KG1 (cell line): Measurements from ENCODE around the gene CAPS2.

Source experiments
- DNase-seq: peaks from one replicate; lab custom pipeline; 2025; lab: John Stamatoyannopoulos, UW

CAPS2 gene

GRCh38 chr12:75305412-75306332 is 24.5 kb downstream of the CAPS2 start:
- DNase-seq: no peak

GRCh38 chr12:75302781-75303180 is 27.3 kb downstream of the CAPS2 start:
- no peak for DNase-seq

DNA sequence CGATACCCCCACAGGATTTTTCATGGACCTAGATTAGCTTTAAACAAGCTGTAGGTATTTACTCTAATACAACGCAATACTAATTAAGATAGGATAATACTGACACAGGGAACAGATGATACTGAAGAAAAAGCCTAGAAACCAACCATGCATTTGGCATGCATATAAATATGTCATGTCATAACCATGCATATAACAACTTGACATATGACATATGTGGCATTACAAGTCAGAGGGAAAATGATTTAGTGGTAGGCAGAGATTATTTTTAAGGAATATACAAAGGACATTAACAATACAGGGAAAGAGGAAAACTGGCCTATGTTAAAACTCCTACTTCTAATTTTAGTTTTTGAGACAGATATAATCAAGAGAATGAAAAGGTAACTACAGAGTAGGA is 27.9 kb downstream of the CAPS2 start:
- DNase-seq: no peak

- no peak for DNase-seq
Measured at GRCh38 chr12:75294797-75295196, 35.3 kb downstream of the CAPS2 start.

DNA sequence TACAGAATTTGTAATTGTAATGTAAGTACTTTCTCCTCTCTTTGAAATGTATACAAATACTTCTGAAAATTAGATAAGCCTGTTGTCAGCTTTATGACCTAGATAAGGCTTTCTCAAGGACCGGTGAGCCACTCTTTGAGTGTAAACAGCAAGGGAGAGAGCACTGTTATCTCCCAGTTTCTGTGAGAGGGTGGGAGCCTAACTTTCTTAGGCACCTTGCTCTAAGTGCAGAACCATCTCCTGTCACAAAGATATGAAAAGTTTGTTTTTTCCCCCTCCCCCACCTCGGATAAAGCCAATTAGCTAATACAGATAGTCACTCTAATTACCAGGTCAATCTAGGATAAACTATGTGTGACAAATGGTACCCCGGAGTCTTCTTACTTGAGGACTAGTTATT is 35.8 kb downstream of the CAPS2 start:
- DNase-seq: no peak

DNA sequence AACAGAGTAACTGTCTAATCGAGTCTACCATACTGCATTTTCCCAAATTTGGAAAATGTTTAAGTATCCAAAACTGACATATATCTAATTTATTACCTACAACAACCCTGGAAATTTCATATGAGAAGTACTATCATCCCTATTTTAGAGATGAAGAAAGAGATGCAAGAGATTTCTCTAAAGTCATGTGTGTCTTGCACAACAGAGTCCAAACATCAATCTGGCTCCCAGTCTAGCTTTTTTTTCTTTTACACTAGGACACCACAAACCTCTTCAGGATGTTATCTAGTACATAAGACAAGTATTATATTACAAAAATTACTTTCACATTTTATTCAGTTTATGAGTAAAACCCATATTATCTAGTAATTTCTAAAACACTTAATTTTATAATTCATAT is 39.1 kb downstream of the CAPS2 start:
- DNase-seq: no peak

DNA sequence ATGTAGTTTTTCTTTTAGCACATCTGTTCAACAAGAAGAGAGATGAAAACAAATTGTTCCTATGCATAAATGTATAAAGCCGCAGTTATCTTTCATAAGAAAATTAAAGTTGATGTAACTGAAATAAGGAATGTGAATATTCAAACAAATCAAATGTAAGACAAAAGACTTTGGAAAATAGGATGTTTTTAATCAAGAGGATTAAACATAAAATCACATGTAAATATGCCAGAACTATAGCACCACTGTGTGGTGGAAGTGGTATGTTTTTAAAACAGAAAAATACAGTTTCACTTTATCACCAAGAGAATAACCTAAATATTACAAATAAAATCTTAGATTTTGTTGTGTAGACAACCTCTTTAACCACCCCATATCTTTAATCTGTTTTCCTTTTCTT is 40.4 kb downstream of the CAPS2 start:
- DNase-seq: no peak

GRCh38 chr12:75288860-75289259 is 41.3 kb downstream of the CAPS2 start:
- DNase-seq: no peak

DNA sequence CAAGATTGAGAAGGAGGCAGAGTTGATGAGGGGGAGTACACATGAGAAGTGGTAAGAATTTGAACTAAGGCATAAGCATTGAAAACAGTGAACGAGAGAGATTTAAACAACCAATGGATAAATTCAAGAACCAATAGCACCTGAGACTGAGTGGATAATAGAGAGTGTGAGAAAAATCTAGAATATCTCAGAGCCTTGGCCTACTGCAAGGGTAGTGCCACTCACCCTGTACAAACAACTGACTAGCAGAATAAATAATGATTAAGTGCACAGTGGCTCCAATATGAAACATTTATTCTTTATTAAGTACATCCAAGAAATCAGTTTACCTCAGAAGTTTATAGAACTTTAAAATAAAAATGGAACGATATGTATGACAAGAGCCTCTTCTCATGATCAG is 54.4 kb downstream of the CAPS2 start:
- no peak for DNase-seq

GRCh38 chr12:75271576-75271975 is 58.5 kb downstream of the CAPS2 start:
- no peak for DNase-seq

DNA sequence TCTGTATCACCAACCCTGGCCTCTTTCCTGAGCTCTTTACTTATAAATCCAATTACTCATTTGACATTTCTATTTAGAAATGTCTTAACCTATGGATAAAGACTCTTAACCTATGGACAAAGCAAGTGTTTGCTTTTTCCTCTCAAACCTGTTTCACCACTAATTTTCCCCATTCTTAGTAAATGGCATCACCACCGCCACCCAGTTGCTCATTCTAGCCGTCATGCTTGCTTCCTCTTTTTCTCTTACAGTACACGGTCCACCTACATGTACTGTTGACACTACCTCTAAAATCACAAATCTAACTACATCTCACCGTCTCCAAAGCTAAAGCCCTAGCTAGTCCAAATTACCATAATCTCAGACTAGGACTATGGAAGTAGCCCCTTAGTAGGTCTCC is 60.0 kb downstream of the CAPS2 start:
- no peak for DNase-seq

DNA sequence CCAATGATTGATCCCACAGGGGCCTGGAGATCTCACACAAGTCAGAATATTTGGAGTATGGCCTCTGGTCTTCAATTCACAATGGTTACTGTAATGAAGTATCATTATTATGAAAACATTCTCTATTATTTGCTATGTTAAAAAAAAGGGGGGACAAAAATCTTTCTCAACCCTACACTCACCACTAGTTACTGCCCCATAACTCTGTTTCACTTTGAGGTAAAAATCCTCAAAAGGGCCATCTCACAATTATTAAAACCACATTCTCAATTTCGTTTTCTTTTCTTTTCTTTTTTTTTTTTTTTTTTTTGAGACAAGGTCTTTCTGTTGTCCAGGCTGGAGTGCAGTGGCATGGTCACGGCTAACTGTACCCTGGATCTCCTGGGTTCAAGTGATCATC is 60.9 kb downstream of the CAPS2 start:
- DNase-seq: no peak

DNA sequence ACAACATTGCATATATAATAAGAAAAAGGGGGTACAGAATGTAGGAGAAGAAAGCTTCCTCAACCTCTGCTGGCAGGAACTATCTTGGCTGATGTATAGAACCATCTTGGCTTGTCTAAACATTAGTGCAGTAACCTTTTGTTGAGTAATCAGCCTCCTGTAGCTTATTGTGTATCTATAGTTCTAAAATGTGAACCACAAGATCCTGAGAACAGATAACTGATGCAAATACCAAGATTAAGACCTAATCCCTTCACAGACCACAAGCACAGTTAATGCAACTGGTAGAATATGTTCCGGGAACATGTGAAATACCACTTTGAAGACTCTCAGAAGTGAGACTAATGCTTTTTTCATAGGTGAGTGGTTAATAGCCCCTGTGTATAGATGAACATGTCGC is 69.8 kb downstream of the CAPS2 start:
- DNase-seq: no peak

DNA sequence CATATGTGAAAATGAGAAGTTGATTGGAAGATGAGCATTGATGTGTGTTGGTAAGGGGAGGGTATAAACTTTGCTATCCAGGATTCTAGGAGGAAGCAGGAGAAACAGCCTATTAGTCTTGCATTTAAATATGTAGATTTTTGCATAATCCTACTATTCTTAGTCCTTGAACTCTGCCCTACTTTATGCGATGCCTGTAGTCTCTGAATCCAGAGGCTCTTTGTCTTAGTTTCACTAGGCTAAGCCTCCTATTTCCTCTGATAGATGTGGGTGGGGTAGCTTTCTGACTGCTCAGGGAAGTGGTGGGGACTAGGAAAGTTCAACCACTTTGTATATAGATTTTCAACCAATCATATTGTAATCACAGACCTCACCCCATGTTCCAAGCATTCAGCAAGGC is 71.0 kb downstream of the CAPS2 start:
- DNase-seq: no peak

GRCh38 chr12:75257510-75257909 is 72.6 kb downstream of the CAPS2 start:
- DNase-seq: no peak

- DNase-seq: no peak
Measured at GRCh38 chr12:75245108-75245507, 85.0 kb downstream of the CAPS2 start.

- DNase-seq: no peak
Measured at GRCh38 chr12:75239987-75240386, 90.1 kb downstream of the CAPS2 start.

GRCh38 chr12:75236206-75236605 is 93.9 kb downstream of the CAPS2 start:
- DNase-seq: no peak

DNA sequence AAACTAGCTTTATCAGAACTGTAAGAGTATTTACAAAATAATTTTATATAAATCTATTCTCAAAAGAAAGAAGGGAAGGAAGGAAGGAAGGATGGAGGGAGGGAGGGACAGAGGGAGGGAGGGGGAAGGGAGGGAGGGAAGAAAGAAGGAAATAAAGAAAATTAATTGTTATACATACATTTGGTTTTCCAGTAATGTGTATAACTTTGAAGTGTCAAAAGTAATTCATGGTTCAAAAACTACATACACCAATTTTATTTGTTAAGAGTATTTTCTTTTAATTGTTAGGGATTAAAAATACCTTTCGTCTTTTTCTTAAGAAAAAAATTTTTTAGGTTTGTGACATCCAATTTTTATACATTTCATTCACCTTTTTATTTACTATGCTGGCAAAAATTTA is 103.0 kb downstream of the CAPS2 start:
- DNase-seq: no peak
